SK-N-SH (cell line): ENCODE results near the gene ITIH5.

ENCODE experiments used
- FOXJ3 ChIP-seq: sonication (generic); formaldehyde crosslinking; IDR thresholded peaks from 2 replicates; pipeline ENCODE4 v1.5.1; 2020; ENCODE audit warnings: mild to moderate bottlenecking, missing genetic modification reagents
- FOXM1 ChIP-seq: IDR thresholded peaks from 2 replicates; pipeline ENCODE4 v1.4.0; 2012; ENCODE audit warnings: low read depth, mild to moderate bottlenecking
- GATA2 ChIP-seq: sonication (generic); formaldehyde crosslinking; IDR thresholded peaks from 2 replicates; pipeline ENCODE4 v1.5.0; 2020; ENCODE audit warnings: mild to moderate bottlenecking, missing genetic modification reagents
- JUND ChIP-seq: IDR thresholded peaks from 2 replicates; pipeline ENCODE4 v1.4.0; 2012
- POLR2AphosphoS5 ChIP-seq: IDR thresholded peaks from 2 replicates; pipeline ENCODE4 v1.6.1; 2012; ENCODE audit warnings: low read depth, low read length
- RAD21 ChIP-seq: IDR thresholded peaks from 2 replicates; pipeline ENCODE4 v1.6.1; 2012; ENCODE audit warnings: mild to moderate bottlenecking, low read length
- SMC3 ChIP-seq: IDR thresholded peaks from 2 replicates; pipeline ENCODE4 v1.6.1; 2012; ENCODE audit warnings: low read depth, low read length, improper control_type of control experiment
- TEAD4 ChIP-seq: IDR thresholded peaks from 2 replicates; pipeline ENCODE4 v1.4.0; 2012; ENCODE audit warnings: mild to moderate bottlenecking, borderline replicate concordance; ENCODE audit not compliant: insufficient read depth
- YY1 ChIP-seq: IDR thresholded peaks from 2 replicates; pipeline ENCODE4 v1.4.0; 2012; ENCODE audit warnings: low read depth, mild to moderate bottlenecking
- TF ChIP-seq, protein P1 (sequence below): fragments of 200-600 bp; sonication (generic); IDR thresholded peaks from 2 replicates; pipeline ENCODE4 v1.6.1; 2017; ENCODE audit warnings: antibody characterized with exemption, mild to moderate bottlenecking, moderate library complexity
- TF ChIP-seq, protein P2 (sequence below): IDR thresholded peaks from 2 replicates; pipeline ENCODE4 v1.6.1; 2012; ENCODE audit warnings: mild to moderate bottlenecking, low read depth, low read length, moderate library complexity
- TF ChIP-seq, protein P3 (sequence below): IDR thresholded peaks from 2 replicates; pipeline ENCODE4 v1.4.0; 2012; ENCODE audit warnings: low read depth, borderline replicate concordance

DNA sequence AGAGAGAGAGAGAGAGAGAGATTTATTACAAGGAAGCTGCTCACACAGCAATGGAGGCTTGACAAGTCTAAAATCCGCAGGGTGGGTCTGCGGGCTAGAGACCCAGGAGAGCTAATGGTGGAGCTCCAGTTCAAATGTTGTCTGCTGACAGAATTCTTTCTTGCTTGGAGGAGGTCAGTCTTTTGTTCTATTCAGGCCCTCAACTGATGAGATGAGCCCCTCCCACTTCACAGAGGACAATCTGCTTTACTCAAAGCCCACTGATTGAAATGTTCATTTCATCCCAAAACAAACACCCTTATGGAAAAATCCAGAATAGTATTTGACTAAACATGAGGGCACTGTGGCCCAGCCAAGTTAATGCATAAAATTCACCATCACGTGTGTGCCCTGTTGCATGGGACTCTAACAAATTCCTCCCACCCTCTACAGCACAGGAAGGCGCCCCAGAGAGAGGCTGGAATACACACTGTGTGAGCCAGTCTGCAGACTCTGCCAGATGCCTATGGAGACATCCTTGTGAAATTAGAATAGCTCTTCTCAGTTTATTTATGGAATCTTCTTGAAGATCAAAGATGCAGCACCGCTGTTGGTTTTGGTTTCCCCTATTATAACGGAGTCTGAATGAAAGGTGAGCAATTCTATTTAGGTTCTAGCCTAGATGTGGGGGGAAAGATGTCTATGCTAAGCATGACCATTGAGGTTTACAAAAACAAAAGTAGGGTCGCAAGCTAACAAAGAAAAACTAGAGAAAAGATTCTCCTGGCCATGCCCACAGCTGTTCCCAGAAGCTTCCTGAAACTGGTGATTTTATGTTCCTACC lies 132.9 kb downstream of the ITIH5 start:
- TF ChIP-seq SMC3 (no peak), POLR2AphosphoS5 (no peak), FOXJ3 (CRISPR knock-in tag) (no peak), YY1 (no peak), TEAD4 (no peak), GATA2 (CRISPR knock-in tag) (no peak), RAD21 (no peak), FOXM1 (no peak), JUND (no peak)
- TF ChIP-seq, protein P1, sequence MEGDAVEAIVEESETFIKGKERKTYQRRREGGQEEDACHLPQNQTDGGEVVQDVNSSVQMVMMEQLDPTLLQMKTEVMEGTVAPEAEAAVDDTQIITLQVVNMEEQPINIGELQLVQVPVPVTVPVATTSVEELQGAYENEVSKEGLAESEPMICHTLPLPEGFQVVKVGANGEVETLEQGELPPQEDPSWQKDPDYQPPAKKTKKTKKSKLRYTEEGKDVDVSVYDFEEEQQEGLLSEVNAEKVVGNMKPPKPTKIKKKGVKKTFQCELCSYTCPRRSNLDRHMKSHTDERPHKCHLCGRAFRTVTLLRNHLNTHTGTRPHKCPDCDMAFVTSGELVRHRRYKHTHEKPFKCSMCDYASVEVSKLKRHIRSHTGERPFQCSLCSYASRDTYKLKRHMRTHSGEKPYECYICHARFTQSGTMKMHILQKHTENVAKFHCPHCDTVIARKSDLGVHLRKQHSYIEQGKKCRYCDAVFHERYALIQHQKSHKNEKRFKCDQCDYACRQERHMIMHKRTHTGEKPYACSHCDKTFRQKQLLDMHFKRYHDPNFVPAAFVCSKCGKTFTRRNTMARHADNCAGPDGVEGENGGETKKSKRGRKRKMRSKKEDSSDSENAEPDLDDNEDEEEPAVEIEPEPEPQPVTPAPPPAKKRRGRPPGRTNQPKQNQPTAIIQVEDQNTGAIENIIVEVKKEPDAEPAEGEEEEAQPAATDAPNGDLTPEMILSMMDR: no peak
- TF ChIP-seq, protein P2, sequence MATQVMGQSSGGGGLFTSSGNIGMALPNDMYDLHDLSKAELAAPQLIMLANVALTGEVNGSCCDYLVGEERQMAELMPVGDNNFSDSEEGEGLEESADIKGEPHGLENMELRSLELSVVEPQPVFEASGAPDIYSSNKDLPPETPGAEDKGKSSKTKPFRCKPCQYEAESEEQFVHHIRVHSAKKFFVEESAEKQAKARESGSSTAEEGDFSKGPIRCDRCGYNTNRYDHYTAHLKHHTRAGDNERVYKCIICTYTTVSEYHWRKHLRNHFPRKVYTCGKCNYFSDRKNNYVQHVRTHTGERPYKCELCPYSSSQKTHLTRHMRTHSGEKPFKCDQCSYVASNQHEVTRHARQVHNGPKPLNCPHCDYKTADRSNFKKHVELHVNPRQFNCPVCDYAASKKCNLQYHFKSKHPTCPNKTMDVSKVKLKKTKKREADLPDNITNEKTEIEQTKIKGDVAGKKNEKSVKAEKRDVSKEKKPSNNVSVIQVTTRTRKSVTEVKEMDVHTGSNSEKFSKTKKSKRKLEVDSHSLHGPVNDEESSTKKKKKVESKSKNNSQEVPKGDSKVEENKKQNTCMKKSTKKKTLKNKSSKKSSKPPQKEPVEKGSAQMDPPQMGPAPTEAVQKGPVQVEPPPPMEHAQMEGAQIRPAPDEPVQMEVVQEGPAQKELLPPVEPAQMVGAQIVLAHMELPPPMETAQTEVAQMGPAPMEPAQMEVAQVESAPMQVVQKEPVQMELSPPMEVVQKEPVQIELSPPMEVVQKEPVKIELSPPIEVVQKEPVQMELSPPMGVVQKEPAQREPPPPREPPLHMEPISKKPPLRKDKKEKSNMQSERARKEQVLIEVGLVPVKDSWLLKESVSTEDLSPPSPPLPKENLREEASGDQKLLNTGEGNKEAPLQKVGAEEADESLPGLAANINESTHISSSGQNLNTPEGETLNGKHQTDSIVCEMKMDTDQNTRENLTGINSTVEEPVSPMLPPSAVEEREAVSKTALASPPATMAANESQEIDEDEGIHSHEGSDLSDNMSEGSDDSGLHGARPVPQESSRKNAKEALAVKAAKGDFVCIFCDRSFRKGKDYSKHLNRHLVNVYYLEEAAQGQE: no peak
- TF ChIP-seq, protein P3, sequence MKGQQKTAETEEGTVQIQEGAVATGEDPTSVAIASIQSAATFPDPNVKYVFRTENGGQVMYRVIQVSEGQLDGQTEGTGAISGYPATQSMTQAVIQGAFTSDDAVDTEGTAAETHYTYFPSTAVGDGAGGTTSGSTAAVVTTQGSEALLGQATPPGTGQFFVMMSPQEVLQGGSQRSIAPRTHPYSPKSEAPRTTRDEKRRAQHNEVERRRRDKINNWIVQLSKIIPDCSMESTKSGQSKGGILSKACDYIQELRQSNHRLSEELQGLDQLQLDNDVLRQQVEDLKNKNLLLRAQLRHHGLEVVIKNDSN: no peak
